Brain microvascular endothelial cell (primary cell): ENCODE results near the gene OTOS.

Experiments used
- DNase-seq: peaks from one replicate; pipeline ENCODE4 v3.0.0-alpha.2; 2020
- H3K27ac ChIP-seq: fragments of 250-450 bp; sonication (Bioruptor Pico); 2 replicates; pipeline ENCODE4 v1.5.1; 2020; ENCODE audit warnings: mild to moderate bottlenecking, moderate library complexity
- H3K27me3 ChIP-seq: fragments of 250-450 bp; sonication (Bioruptor Pico); replicated peaks from 2 replicates; pipeline ENCODE4 v1.5.1; 2020; ENCODE audit warnings: mild to moderate bottlenecking
- H3K36me3 ChIP-seq: fragments of 250-450 bp; sonication (Bioruptor Pico); replicated peaks from 2 replicates; pipeline ENCODE4 v1.5.1; 2020; ENCODE audit warnings: mild to moderate bottlenecking
- H3K4me3 ChIP-seq: 2 replicates; pipeline ENCODE4 v1.5.1; 2011; ENCODE audit warnings: low read depth, mild to moderate bottlenecking, control low read depth, low read length, moderate library complexity
- in situ Hi-C: cut with HindIII; loops from 2 replicates; pipeline ENCODE4 v1.10.0; 2017; ENCODE audit warnings: low sequenced_read_pairs, low pct_ligation_motif_present
- TF ChIP-seq, protein P1 (sequence below): IDR thresholded peaks from 2 replicates; pipeline ENCODE4 v1.5.1; 2011; ENCODE audit warnings: low read depth, mild to moderate bottlenecking, moderate library complexity, low read length, control low read depth, inconsistent platforms; ENCODE audit errors: missing control alignments

Gene OTOS

DNA sequence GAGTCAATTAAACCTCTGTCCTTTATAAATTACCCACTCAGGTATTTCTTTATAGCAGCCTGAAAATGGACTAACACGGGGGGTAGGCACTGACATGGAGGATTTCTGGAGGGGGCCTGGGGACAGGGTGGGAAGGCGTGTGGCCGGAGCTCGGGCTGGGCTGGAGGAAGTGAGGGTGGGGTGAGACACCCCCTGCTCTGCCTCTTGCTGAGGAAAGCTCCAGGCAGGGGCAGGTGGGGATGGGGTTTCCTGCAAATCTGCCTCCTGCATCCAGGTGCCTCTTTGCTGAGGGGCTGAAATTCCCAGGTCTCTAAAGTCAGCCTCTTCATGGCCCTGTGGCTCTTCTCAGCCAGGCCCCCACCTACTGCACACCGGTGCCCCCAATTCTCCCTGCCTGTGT, 25.7 kb upstream of the OTOS start:
- DNase-seq = no peak
- no peak overlapping the region for H3K27ac ChIP-seq
- in situ Hi-C loops = no loop called here
- H3K27me3 ChIP-seq = no peaks in the 10 kb centered on the region
- TF ChIP-seq, protein P1, sequence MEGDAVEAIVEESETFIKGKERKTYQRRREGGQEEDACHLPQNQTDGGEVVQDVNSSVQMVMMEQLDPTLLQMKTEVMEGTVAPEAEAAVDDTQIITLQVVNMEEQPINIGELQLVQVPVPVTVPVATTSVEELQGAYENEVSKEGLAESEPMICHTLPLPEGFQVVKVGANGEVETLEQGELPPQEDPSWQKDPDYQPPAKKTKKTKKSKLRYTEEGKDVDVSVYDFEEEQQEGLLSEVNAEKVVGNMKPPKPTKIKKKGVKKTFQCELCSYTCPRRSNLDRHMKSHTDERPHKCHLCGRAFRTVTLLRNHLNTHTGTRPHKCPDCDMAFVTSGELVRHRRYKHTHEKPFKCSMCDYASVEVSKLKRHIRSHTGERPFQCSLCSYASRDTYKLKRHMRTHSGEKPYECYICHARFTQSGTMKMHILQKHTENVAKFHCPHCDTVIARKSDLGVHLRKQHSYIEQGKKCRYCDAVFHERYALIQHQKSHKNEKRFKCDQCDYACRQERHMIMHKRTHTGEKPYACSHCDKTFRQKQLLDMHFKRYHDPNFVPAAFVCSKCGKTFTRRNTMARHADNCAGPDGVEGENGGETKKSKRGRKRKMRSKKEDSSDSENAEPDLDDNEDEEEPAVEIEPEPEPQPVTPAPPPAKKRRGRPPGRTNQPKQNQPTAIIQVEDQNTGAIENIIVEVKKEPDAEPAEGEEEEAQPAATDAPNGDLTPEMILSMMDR = no peak
- no peak overlapping the region for H3K4me3 ChIP-seq
- no peaks in the 10 kb centered on the region for H3K36me3 ChIP-seq

DNA sequence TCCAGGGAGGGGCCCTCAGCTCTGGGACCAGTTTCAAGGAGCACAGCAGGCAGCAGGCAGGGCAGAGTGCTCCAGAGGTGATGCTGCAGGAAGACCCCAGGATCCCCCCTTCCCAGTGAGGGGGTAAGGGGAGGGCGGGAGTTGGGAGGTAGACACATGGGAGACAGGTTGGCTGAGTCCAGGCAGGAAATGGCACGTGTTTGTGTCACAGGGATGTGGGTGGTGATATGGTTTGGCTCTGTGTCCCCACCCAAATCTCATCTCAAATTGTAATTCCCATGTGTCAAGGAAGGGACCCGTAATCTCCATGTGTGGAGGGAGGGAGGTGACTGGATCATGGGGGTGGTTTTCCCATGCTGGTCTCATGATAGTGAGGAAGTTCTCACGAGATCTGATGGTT, 25.2 kb upstream of the OTOS start:
- TF ChIP-seq, protein P1 = no peak
- Histone ChIP-seq H3K27ac (no peak overlapping the region), H3K4me3 (no peak overlapping the region), H3K36me3 (no peaks in the 10 kb centered on the region), H3K27me3 (no peaks in the 10 kb centered on the region)
- in situ Hi-C loops = no loop called here
- DNase-seq = no peak

DNA sequence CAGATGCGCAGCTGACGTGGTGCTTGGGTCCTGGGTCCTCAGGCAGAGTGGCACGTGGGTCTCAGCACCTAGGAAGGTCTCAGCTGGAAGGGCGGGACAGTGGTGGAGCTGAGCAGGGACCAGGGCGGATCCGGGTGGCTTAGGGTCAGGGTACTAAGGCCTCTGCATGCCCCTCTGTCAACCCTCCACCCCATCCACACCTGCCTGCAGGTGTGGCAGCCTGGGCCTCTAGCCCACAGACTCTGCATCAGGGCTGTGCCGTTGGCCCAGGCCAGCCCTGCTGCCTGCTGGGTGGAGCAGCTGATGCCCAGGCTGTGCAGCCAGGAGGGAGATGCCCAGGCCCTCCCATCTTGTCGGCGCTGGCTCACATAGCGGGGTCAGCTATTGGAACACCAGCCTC, 24.6 kb upstream of the OTOS start:
- no peak overlapping the region for H3K27ac ChIP-seq
- H3K4me3 ChIP-seq = no peak overlapping the region
- no peaks in the 10 kb centered on the region for H3K36me3 ChIP-seq
- H3K27me3 ChIP-seq = no peaks in the 10 kb centered on the region
- no peak for DNase-seq
- TF ChIP-seq, protein P1 = no peak
- in situ Hi-C loops = no loop called here

DNA sequence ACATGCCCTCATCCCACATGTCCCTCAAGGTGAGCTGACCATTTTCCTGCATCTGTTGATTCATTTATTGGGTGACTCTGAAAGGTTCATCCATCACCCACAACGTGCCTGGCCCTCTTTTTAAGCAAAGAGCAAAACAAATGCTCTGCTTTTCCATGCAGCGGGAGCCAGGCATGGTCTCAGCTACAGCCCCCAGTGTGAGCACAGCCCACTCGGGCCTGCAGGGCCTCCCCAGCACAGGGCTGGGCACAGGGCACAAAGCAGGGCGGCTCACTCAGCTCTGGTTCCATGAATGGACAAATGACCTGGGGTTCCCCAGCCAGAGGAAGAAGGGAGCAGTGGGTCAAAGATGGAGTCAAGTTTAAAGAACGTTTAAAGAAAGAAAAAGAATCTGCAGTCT, 24.1 kb upstream of the OTOS start:
- TF ChIP-seq, protein P1 = no peak
- H3K4me3 ChIP-seq = no peak overlapping the region
- in situ Hi-C loops = no loop called here
- H3K27me3 ChIP-seq = no peaks in the 10 kb centered on the region
- DNase-seq = no peak
- H3K36me3 ChIP-seq = no peaks in the 10 kb centered on the region
- no peak overlapping the region for H3K27ac ChIP-seq

DNA sequence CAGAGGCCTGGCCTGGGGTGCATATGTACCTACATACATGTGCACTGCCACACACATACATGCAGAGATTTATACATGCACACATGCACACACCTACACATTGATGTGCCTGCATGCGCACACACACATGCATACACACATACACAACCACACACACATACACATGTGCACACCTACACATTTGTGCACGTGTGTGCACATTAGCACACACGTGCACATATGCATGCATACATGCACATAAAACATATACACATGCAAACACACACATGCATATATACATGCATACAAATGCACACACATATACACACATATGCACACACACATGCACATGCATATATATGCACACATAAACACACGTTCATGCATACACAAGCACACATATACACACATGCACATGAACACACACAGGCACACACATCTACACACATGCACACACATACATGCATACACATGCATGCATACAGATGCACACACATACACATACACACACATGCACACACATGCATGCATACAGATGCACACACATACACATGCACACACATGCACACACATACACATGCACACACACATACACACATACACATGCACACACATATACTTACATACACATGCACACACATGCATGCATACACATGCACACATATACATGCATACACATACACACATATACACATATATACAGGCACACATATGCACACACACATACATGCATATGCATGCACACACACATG, 23.6 kb upstream of the OTOS start:
- H3K4me3 ChIP-seq = no peak overlapping the region
- H3K36me3 ChIP-seq = no peaks in the 10 kb centered on the region
- no peak for DNase-seq
- no peak overlapping the region for H3K27ac ChIP-seq
- H3K27me3 ChIP-seq = no peaks in the 10 kb centered on the region
- in situ Hi-C loops = no loop called here
- TF ChIP-seq, protein P1 = no peak
